Glutamatergic neuron (in vitro differentiated cells): Measurements from ENCODE around the gene HLA-DOB. TPM values are rescaled to one million over a fixed set of nuclear protein-coding genes. Genes with fewer than 3 reads are reported as not detected.

Source experiments
- DNase-seq: peaks from one replicate; pipeline ENCODE4 v3.0.0; 2022
- H3K27ac Mint-ChIP-seq: one replicate; pipeline ENCODE4 v1.8.0; 2020; ENCODE audit warnings: mild to moderate bottlenecking, mixed read lengths, inconsistent platforms; ENCODE audit not compliant: unreplicated experiment
- H3K27me3 Mint-ChIP-seq: one replicate; pipeline ENCODE4 v1.8.0; 2020; ENCODE audit warnings: mild to moderate bottlenecking, moderate library complexity, mixed read lengths, inconsistent platforms; ENCODE audit not compliant: unreplicated experiment
- H3K36me3 Mint-ChIP-seq: one replicate; pipeline ENCODE4 v1.8.0; 2020; ENCODE audit warnings: mild to moderate bottlenecking, mixed read lengths, inconsistent platforms; ENCODE audit not compliant: unreplicated experiment
- H3K4me1 Mint-ChIP-seq: one replicate; pipeline ENCODE4 v1.8.0; 2020; ENCODE audit warnings: mild to moderate bottlenecking, low read depth, mixed read lengths, inconsistent platforms; ENCODE audit not compliant: unreplicated experiment
- H3K4me3 Mint-ChIP-seq: one replicate; pipeline ENCODE4 v1.8.0; 2020; ENCODE audit warnings: mild to moderate bottlenecking, mixed read lengths, inconsistent platforms; ENCODE audit not compliant: unreplicated experiment
- H3K9me3 Mint-ChIP-seq: one replicate; pipeline ENCODE4 v1.8.0; 2020; ENCODE audit warnings: mild to moderate bottlenecking, moderate library complexity, mixed read lengths, inconsistent platforms; ENCODE audit not compliant: unreplicated experiment
- total RNA-seq: library from RNA; stranded (reverse); fragmentation: NEBNext Ultra II Directional; extraction: Animal tissue kit (Norgen Biotek cat#: 25700); gene quantifications from one replicate; pipeline ENCODE4 v1.2.1, GENCODE V29; 2021; ENCODE audit not compliant: unreplicated experiment
- TF ChIP-seq, protein P1 (sequence below): fragments of 200-600 bp; sonication (generic); IDR thresholded peaks from one replicate; pipeline ENCODE4 v1.5.0; 2021; ENCODE audit not compliant: partially characterized antibody, unreplicated experiment

The HLA-DOB gene
- total RNA-seq, 1 donor from 2014 or later = not detected

DNA sequence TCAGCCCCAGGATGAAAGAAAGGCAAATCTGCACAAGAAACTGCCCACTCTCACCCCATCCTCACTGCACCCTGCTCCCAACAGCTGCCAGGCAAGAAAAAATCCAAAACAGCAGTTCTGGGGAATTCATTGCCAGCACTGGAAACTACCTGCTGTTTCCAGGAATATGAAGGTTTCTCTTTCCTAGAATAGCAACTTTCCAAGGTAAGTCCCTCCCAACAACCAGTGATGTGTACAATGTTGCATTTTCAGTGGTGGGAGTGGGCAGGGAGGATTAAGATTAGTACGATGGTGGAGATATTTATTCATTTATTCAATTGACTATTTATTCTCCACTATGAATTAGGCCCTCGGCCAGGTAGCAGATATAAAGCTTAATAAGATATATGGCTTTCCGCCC is 10.2 kb upstream of the HLA-DOB start:
- Mint-ChIP-seq H3K27ac (no peak overlapping the region), H3K4me1 (no peaks in the 10 kb centered on the region), H3K36me3 (no peaks in the 10 kb centered on the region), H3K27me3 (no peaks in the 10 kb centered on the region), H3K4me3 (no peak overlapping the region), H3K9me3 (no peaks in the 10 kb centered on the region)
- DNase-seq = no peak
- TF ChIP-seq, protein P1, sequence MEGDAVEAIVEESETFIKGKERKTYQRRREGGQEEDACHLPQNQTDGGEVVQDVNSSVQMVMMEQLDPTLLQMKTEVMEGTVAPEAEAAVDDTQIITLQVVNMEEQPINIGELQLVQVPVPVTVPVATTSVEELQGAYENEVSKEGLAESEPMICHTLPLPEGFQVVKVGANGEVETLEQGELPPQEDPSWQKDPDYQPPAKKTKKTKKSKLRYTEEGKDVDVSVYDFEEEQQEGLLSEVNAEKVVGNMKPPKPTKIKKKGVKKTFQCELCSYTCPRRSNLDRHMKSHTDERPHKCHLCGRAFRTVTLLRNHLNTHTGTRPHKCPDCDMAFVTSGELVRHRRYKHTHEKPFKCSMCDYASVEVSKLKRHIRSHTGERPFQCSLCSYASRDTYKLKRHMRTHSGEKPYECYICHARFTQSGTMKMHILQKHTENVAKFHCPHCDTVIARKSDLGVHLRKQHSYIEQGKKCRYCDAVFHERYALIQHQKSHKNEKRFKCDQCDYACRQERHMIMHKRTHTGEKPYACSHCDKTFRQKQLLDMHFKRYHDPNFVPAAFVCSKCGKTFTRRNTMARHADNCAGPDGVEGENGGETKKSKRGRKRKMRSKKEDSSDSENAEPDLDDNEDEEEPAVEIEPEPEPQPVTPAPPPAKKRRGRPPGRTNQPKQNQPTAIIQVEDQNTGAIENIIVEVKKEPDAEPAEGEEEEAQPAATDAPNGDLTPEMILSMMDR = no peak

GRCh38 chr6:32825966-32826365 is 9.2 kb upstream of the HLA-DOB start:
- Mint-ChIP-seq H3K36me3 (no peaks in the 10 kb centered on the region), H3K27ac (no peak overlapping the region), H3K9me3 (no peaks in the 10 kb centered on the region), H3K27me3 (no peaks in the 10 kb centered on the region), H3K4me3 (no peak overlapping the region), H3K4me1 (no peaks in the 10 kb centered on the region)
- DNase-seq = no peak
- TF ChIP-seq, protein P1 = no peak

DNA sequence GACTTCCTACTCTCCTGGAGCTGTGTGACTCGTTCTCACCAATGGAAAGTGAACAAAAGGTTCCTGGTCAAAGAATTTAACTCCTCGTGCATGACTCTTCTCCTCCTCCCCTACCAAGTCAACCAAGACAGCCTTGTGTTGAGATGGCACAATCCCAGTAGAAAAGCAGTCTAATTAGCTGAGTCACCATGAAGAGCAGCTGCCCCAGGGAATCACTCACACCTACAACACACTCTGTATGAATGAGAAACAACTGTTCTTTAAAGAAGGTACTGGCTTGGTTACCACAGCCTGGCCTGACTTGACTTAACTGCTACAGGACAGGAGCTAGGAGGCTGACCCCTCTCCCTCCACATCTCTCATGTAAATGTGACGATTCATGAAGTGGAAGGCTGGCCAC is 2.9 kb upstream of the HLA-DOB start:
- Mint-ChIP-seq H3K9me3 (no peaks in the 10 kb centered on the region), H3K4me1 (no peaks in the 10 kb centered on the region), H3K27me3 (no peaks in the 10 kb centered on the region), H3K27ac (no peak overlapping the region), H3K4me3 (no peak overlapping the region), H3K36me3 (no peaks in the 10 kb centered on the region)
- DNase-seq = no peak
- TF ChIP-seq, protein P1 = no peak

DNA sequence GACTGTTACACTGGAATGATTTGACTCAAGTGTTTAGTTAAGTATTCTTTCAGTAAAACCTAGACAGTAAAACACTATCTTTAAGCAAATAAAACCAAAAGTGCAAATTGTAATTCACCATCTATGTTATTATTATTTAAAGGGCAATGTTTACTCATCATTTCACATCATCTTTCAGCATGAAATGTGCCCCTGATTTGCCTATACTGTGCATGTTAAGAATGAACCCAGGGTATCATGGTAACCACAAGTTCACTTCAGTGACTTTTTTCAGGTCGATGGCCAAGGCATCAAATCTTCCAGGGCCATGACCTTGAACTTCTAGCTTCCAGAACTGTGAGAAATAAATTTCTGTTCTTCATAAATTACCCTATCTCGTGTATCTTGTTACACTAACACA is 2.1 kb upstream of the HLA-DOB start:
- Mint-ChIP-seq H3K36me3 (no peaks in the 10 kb centered on the region), H3K27me3 (no peaks in the 10 kb centered on the region), H3K9me3 (no peaks in the 10 kb centered on the region), H3K27ac (no peak overlapping the region), H3K4me3 (no peak overlapping the region), H3K4me1 (no peaks in the 10 kb centered on the region)
- DNase-seq = no peak
- TF ChIP-seq, protein P1 = no peak

DNA sequence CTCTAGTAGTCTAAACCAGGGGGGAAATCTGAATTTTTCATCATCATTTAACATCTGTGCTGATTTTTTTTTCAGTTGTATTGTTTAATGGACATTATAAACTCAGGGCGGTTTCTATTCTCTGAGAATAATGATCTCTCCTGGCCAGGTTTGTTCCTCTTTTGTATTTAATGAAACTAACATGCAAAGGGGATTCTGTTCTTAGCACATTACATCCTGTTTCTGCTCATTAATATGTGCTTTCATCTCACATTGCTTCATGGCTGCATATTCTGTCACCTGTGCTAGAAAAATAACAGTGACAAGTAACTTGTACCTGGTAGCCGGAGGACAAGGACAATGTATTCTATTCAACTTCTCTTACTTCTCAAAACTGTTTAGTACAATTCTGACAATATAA is 806 bp downstream of the HLA-DOB start:
- Mint-ChIP-seq H3K4me3 (no peak overlapping the region), H3K27ac (no peak overlapping the region), H3K27me3 (no peaks in the 10 kb centered on the region), H3K9me3 (no peaks in the 10 kb centered on the region), H3K4me1 (no peaks in the 10 kb centered on the region), H3K36me3 (no peaks in the 10 kb centered on the region)
- TF ChIP-seq, protein P1 = no peak
- DNase-seq = no peak
